ENCODE data around the gene ROBO1. TPM values are rescaled to one million over a fixed set of nuclear protein-coding genes. Genes with fewer than 3 reads are reported as not detected.

The ROBO1 gene
- total RNA-seq, 1 donor from 2014 or later = 73.8 TPM

- no peak for DNase-seq (ENCODE audit: extremely low spot score, unreplicated experiment)
- no peaks in the 10 kb centered on the region for H3K36me3 Mint-ChIP-seq (ENCODE audit: unreplicated experiment)
- H3K4me3 Mint-ChIP-seq (ENCODE audit: unreplicated experiment) = no peak overlapping the region
- H3K9me3 Mint-ChIP-seq (ENCODE audit: unreplicated experiment) = no peaks in the 10 kb centered on the region
- no peaks in the 10 kb centered on the region for H3K27me3 Mint-ChIP-seq (ENCODE audit: unreplicated experiment)
- peaks cover 4% of the 10 kb centered on the region for H3K4me1 Mint-ChIP-seq (ENCODE audit: unreplicated experiment)
- no peak for TF ChIP-seq CTCF (IDR thresholded peaks at IDR 0.05)
- no peak overlapping the region for H3K27ac Mint-ChIP-seq (ENCODE audit: unreplicated experiment)
Measured at GRCh38 chr3:78785004-78785403, 982.8 kb downstream of the ROBO1 start.

- DNase-seq (ENCODE audit: extremely low spot score, unreplicated experiment) = no peak
- peaks cover 4% of the 10 kb centered on the region for H3K4me1 Mint-ChIP-seq (ENCODE audit: unreplicated experiment)
- H3K27ac Mint-ChIP-seq (ENCODE audit: unreplicated experiment) = no peak overlapping the region
- H3K27me3 Mint-ChIP-seq (ENCODE audit: unreplicated experiment) = no peaks in the 10 kb centered on the region
- peaks cover 7% of the 10 kb centered on the region for H3K9me3 Mint-ChIP-seq (ENCODE audit: unreplicated experiment)
- H3K36me3 Mint-ChIP-seq (ENCODE audit: unreplicated experiment) = peaks cover 7% of the 10 kb centered on the region
- H3K4me3 Mint-ChIP-seq (ENCODE audit: unreplicated experiment) = no peak overlapping the region
- TF ChIP-seq CTCF (IDR thresholded peaks at IDR 0.05) = no peak
Measured at GRCh38 chr3:78781351-78781750, 986.4 kb downstream of the ROBO1 start.

GRCh38 chr3:78765671-78766485, 1001.9 kb downstream of the ROBO1 start:
- Mint-ChIP-seq H3K27me3 (ENCODE audit: unreplicated experiment) (no peaks in the 10 kb centered on the region), H3K27ac (ENCODE audit: unreplicated experiment) (no peak overlapping the region), H3K36me3 (ENCODE audit: unreplicated experiment) (peaks cover 2% of the 10 kb centered on the region), H3K4me1 (ENCODE audit: unreplicated experiment) (peaks cover 14% of the 10 kb centered on the region), H3K9me3 (ENCODE audit: unreplicated experiment) (peaks cover 7% of the 10 kb centered on the region), H3K4me3 (ENCODE audit: unreplicated experiment) (no peak overlapping the region)
- no peak for TF ChIP-seq CTCF (IDR thresholded peaks at IDR 0.05)
- DNase-seq (ENCODE audit: extremely low spot score, unreplicated experiment) = no peak

GRCh38 chr3:78764634-78765033, 1003.2 kb downstream of the ROBO1 start:
- Mint-ChIP-seq H3K4me3 (ENCODE audit: unreplicated experiment) (no peak overlapping the region), H3K36me3 (ENCODE audit: unreplicated experiment) (peaks cover 2% of the 10 kb centered on the region), H3K4me1 (ENCODE audit: unreplicated experiment) (peaks cover 14% of the 10 kb centered on the region), H3K27me3 (ENCODE audit: unreplicated experiment) (no peaks in the 10 kb centered on the region), H3K9me3 (ENCODE audit: unreplicated experiment) (peaks cover 7% of the 10 kb centered on the region), H3K27ac (ENCODE audit: unreplicated experiment) (no peak overlapping the region)
- TF ChIP-seq CTCF (IDR thresholded peaks at IDR 0.05) = no peak
- no peak for DNase-seq (ENCODE audit: extremely low spot score, unreplicated experiment)

GRCh38 chr3:78762121-78762520, 1005.7 kb downstream of the ROBO1 start:
- H3K36me3 Mint-ChIP-seq (ENCODE audit: unreplicated experiment) = no peaks in the 10 kb centered on the region

More at GRCh38 chr3:78762121-78762520, 1005.7 kb downstream of the ROBO1 start:
- no peak overlapping the region for H3K4me3 Mint-ChIP-seq (ENCODE audit: unreplicated experiment)
- TF ChIP-seq CTCF (IDR thresholded peaks at IDR 0.05) = no peak
- no peak for DNase-seq (ENCODE audit: extremely low spot score, unreplicated experiment)
- H3K9me3 Mint-ChIP-seq (ENCODE audit: unreplicated experiment) = no peaks in the 10 kb centered on the region
- no peaks in the 10 kb centered on the region for H3K27me3 Mint-ChIP-seq (ENCODE audit: unreplicated experiment)
- H3K27ac Mint-ChIP-seq (ENCODE audit: unreplicated experiment) = no peak overlapping the region
- H3K4me1 Mint-ChIP-seq (ENCODE audit: unreplicated experiment) = peaks cover 14% of the 10 kb centered on the region

All from osteocyte (in vitro differentiated cells).